Measurements from ENCODE around the gene CBFA2T2.
A peak's percentile ranks its signal among the peaks of the same experiment; 100 is the strongest.
"Not testable (repeated sequence)": the region's sequence is repeated elsewhere in the genome, so short reads cannot be mapped to it uniquely, and the experiment has no call there.

The CBFA2T2 gene

DNA sequence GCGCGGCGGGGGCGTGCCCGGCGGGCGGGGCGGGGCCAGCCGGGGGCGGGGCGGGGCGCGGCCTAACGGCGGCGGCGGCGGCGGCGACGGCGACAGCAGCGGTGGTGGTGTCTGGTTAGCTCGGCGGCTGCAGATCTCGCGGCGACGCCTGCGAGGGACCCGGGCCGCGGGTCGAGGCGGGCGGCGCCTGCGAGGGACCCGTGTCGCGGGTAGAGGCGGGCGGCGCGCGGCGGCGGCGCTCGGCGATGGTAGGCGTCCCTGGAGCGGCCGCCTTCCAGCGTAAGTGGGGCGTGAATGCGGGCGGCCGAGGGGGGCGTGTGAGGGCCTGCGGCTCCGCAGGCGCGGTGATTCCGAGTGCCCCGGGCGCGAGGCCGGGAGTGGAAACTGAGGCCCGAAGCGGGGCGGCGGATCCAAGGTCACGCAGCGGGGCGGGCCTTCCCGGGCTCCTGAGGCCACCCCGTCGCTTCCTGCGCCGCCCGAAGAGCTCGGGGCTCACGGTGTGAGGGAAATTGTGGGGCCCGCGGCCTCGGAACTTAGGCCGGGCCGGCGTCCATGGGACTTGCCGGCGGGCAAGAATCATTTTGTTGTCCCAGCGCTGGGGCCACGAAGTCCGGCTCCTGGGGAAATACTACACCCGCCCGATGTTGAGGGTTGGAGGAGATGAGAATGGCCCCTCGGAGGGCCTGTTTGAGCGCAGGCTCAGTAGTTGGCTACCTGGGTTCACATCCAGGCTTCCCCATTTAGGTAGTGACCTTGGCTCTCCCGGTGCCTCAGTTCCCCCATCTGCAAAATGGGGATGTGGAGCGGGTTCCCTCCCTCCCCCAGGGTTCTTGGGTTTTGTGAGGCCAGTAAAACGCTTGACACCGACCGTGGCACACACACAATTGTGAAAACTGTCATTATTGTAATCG is at the start of gene CBFA2T2:
CBFA2T2 (plus strand) TSS at position 74 of the 911 bp plus-strand sequence; CDS start at position 246, 172 bp downstream.
- DNase-seq (ENCODE audit: low read depth in 2 of 2, low spot score in 1 of 2), result peak in 1 of 2 donors; percentile 5

DNA sequence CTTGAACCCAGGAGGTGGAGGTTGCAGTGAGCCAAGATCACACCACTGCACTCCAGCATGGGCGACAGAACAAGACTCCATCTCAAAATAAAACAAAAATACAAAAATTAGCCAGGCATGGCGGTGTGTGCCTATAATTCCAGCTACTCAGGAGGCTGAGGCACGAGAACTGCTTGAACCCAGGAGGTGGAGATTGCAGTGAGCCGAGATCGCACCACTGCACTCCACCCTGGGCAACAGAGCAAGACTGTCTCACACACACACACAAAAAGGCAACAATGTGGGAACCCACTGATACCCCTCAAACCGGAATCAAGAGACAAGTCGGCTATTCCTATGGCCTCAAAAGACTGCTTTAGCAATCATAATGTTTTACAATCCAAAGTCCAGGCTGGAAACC is 49.3 kb upstream of the CBFA2T2 start:
- not testable (repeated sequence) for DNase-seq (ENCODE audit: low read depth in 2 of 2, low spot score in 1 of 2)

DNA sequence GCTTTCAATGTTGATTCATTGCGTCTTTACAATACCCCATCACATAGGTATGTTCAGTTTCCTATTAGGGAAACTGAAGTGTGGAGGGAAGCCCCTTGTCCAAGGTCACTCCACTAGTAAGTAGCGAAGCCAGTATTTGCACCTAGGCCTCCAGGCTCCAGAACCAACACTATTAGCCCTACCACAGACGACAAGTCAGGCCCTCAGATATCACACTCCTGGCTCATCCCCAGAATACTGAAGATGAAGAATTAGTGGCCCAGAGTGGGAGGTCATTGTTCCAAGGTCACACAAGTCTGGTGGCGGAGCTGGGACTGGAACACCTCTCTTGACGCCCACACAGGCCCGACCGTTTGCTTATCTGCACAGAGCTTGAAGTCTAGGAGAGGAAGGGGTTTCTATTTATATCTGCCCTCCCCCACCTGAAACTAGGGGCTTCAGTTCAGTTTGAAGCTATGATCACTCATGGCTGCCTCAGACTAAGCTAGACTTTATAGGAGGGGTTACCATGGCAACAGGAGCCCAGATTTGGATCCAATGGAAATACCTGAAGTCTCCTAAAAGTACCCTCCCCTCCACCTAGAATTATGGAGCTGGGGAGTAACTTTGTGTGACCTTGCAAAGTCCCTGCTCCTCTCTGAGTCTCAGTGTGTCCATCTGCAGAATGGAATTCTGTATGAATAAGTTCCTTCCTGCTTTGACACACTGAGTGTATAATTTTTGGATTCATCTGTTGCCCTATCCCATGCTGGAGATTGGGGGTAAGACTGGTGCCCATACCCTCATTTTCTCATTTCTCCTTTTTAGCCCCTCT is 48.5 kb upstream of the CBFA2T2 start:
- no peak for DNase-seq (ENCODE audit: low read depth in 2 of 2, low spot score in 1 of 2)

DNA sequence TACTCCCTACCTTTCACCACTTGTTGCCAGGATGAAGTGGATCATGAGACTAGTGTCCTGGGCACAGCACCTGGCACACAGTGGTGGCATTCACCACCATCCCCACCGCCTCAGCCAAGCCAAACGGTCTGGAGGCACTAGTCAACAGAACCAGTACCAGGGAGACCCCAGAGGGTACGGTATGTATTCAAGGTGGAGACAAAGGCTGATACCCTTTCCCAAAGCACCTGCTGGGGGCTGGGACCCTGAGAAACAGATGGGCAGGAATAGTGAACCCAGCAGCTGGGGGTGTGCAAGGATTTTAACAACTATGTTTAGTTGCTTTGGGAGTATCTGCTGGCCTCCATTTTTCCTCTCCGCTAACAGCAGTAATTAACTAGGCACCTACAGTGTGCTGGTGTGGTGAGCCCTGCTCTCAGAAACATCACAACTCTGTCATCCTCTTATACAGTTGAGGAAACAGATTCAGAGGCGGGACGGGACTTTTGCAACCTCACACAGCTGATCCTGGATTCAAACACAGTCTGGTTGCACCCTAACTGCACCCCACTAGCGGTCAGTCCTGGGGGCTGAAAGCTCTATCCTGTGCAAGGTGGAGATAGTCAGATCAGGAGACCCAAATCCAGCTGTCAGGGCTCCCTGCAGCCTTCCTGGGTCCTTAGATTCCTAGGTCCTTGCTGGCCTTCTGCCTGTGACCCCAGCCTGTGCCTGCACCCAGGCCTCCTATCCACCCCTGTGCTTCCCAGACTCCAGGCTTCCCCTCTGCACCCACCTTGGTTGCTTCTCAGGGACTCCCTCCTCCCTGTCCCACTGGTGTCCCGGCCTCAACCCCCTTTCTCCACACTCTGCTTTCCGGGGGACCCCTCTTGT is 47.5 kb upstream of the CBFA2T2 start:
- no peak for DNase-seq (ENCODE audit: low read depth in 2 of 2, low spot score in 1 of 2)

DNA sequence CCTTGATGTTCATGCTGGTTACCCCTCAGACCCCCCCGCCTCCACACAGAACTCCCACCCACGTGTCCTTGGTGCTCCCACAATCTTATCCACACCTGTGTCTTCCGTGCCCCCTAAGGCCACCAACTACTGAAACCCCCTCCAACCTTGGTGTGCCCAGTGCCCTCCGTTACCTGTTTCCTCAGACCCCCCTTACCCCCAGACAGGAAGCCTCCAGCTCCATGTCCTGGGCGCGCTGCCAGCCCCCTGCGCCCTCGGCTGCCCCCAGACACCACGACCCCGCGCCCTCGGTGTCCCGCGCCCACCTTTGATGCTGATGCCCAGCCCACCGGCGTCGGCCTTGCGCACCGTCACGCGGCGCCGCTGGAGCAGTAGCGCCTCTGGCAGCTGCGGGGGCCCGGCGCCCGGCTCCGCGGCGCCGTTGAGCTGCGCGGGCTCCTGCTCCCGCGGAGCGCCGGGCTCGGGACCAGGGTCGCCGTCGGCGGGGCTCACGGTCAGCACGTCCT is 46.8 kb upstream of the CBFA2T2 start:
- DNase-seq (ENCODE audit: low read depth in 2 of 2, low spot score in 1 of 2), result no peak

GRCh38 chr20:33443512-33444239 is 46.2 kb upstream of the CBFA2T2 start, which contains the start of gene SNTA1:
Gene SNTA1 (minus strand): TSS chr20:33443763. CDS start chr20:33443620, 143 bp downstream.
- peak; percentile 76 to 82 for DNase-seq (ENCODE audit: low read depth in 2 of 2, low spot score in 1 of 2)

DNA sequence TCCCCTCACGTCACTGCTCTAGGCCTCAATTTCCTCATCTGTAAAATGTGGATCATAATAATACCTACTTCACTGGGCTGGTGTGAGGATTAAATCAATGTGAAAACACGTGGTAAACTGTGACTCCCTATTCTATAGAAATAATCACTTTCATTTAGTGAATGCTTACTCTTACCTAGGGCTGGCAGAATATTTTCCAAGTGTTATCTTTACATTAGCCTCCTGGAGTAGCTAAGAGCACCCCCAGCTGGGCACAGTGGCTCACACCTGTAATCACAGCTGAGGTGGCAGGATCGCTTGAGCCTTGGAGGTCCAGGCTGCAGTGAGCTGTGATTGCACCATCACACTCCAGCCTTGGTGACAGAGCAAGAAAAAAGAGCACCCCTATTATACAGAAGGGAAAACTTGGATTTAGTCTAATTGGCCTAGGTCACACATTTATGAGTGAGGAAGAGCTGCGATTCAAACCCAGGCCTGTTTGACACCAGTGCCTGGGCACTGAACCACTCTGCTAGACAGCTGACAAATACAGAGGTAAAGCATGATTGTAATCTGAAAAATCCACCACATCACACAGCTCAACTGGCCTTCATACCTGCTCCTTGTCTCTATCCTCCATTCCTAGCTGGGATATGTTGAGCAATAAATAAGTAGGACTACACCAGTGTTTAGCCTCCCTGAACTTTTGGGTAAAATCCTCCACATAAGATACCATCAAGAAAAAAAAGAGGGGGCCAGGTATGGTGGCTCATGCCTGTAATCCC is 44.9 kb upstream of the CBFA2T2 start:
- DNase-seq (ENCODE audit: low read depth in 2 of 2, low spot score in 1 of 2), result no peak

DNA sequence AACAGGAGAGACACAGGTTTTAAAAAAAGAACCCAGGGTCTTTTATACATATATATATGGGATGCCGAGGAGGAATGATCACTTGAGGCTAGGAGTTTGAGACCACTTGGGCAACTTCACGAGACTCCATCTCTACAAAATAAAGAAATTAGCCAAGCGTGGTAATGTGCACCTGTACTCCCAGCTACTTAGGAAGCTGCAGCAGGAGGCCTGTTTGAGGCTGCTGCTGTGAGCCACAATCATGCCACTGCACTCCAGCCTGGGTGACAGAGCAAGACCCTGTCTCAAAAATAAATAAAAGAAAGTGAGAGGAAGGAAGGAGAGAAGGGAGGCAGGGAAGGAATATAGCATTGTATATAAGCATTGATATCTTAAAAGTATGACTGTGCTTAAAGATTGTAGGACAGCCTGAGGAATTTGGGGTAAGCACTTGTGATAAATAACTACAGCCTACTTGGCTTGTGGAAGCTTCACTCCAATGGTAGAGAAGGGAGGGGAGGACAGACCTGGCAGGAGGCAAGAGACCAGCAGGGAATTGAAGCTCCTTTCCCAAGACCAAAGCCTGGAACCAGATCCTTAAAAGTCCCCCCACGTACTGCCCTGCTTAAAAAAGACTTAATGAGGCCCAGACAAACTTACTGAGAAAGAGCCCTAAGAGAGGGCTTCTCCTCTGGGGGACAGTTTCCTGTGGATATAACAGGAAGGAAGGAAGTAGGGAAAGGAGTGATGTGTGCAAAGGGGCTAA is 43.8 kb upstream of the CBFA2T2 start:
- DNase-seq (ENCODE audit: low read depth in 2 of 2, low spot score in 1 of 2), result no peak

DNA sequence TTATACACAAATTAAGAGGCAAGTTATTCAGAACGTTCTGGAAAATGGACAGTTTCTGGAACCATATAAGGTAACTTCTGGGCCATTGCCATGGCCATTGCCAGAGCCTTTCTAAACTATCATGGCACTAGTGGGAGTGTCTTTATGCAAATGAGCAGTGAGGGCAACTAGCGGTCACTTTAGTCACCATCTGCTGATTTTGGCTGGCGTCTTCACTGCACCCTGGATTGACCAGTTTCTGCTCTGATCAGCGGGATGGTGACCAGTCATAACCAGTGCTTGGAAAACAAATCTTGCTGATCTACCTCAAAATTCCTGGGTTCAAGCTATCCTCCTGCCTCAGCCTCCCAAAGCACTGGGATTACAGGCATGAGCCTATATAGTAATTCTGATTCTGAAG is 39.0 kb upstream of the CBFA2T2 start:
- DNase-seq (ENCODE audit: low read depth in 2 of 2, low spot score in 1 of 2), result no peak

- DNase-seq (ENCODE audit: low read depth in 2 of 2, low spot score in 1 of 2), result peak; percentile 51 to 74
Measured at GRCh38 chr20:33456916-33457642, 32.8 kb upstream of the CBFA2T2 start.

DNA sequence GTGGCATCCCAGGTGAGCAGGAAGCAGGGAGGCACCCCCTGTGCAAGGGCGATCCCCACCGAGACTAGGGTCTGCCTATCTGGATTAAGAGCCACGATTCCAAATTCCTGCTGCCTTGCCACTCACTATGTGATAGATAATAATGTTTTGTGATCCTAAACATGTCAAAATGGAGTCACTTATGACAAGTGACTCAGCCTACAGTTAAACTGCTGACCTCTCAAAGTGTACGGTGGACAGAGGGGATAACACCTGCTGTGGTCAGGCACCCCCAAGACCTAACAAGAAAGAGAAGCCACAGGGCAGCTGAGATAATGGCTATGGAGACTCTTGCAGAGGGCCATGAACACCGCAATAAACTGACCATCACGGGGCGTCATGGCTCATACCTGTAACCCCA is 30.3 kb upstream of the CBFA2T2 start:
- DNase-seq (ENCODE audit: low read depth in 2 of 2, low spot score in 1 of 2), result no peak

- DNase-seq (ENCODE audit: low read depth in 2 of 2, low spot score in 1 of 2), result no peak
Measured at GRCh38 chr20:33460711-33461110, 29.2 kb upstream of the CBFA2T2 start.

GRCh38 chr20:33463332-33464101 is 26.4 kb upstream of the CBFA2T2 start:
- no peak for DNase-seq (ENCODE audit: low read depth in 2 of 2, low spot score in 1 of 2)

- DNase-seq (ENCODE audit: low read depth in 2 of 2, low spot score in 1 of 2), result not testable (repeated sequence)
Measured at GRCh38 chr20:33464759-33465158, 25.1 kb upstream of the CBFA2T2 start.

DNA sequence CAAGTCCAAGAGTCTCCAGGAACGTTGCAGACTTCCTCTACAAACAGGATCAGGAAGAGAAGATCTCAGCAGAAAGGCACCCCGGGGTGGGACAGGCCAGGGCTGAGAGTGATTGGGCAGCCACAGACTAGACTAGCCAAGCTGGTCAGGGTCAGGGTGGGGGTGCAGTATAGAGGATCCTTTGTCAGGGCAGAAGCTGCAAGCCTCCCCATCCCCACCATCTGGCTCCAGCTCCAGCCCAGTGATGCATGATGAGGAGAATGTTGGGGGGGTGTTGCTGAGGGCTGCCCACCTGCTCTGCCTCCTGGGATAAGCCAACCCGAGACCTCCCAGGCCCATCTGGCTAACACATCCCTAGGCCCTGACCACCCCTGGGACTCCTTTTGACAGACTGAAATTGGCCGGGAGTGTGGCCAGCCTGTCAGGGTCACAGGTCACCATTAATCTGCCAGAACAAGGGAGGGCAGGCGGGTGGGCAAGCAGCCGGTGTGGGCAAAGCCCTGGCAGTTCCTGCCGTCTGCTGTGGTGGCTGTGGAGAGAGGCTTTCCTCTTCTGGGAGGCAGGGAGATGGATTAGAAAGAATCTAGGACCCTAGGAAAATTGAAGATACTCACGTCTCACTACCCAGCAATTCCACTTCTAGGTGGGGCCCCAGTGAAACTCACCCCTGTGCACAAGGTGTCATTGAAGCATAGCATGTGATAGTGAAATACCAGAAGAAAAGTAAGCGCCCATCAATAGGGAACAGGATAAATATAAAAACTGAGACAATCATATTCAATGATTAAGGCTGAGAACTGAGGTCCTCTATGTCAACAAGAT is 24.2 kb upstream of the CBFA2T2 start:
- DNase-seq (ENCODE audit: low read depth in 2 of 2, low spot score in 1 of 2), result no peak

- no peak for DNase-seq (ENCODE audit: low read depth in 2 of 2, low spot score in 1 of 2)
Measured at GRCh38 chr20:33466303-33466646, 23.6 kb upstream of the CBFA2T2 start.

Data from stimulated activated CD8-positive, alpha-beta memory T cell treated with anti-CD3 and anti-CD28 coated beads, Interleukin-4, amount 100 ng/mL, for 4 hours (primary cell).